GM12873 (cell line): ENCODE measurements around the gene RFTN1.

ENCODE experiments used
- TF ChIP-seq, protein P1 (sequence below): IDR thresholded peaks from 2 replicates; pipeline ENCODE4 v1.5.1; 2012; ENCODE audit warnings: low read depth, mild to moderate bottlenecking, moderate library complexity, low read length, control low read depth; ENCODE audit not compliant: insufficient read depth; ENCODE audit errors: missing control alignments

Gene RFTN1

GRCh38 chr3:16514755-16515353, 1.4 kb upstream of the RFTN1 start:
- TF ChIP-seq, protein P1, sequence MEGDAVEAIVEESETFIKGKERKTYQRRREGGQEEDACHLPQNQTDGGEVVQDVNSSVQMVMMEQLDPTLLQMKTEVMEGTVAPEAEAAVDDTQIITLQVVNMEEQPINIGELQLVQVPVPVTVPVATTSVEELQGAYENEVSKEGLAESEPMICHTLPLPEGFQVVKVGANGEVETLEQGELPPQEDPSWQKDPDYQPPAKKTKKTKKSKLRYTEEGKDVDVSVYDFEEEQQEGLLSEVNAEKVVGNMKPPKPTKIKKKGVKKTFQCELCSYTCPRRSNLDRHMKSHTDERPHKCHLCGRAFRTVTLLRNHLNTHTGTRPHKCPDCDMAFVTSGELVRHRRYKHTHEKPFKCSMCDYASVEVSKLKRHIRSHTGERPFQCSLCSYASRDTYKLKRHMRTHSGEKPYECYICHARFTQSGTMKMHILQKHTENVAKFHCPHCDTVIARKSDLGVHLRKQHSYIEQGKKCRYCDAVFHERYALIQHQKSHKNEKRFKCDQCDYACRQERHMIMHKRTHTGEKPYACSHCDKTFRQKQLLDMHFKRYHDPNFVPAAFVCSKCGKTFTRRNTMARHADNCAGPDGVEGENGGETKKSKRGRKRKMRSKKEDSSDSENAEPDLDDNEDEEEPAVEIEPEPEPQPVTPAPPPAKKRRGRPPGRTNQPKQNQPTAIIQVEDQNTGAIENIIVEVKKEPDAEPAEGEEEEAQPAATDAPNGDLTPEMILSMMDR, result no peak

- TF ChIP-seq, protein P1, result no peak
Measured at GRCh38 chr3:16514021-16514700, 662 bp upstream of the RFTN1 start.

DNA sequence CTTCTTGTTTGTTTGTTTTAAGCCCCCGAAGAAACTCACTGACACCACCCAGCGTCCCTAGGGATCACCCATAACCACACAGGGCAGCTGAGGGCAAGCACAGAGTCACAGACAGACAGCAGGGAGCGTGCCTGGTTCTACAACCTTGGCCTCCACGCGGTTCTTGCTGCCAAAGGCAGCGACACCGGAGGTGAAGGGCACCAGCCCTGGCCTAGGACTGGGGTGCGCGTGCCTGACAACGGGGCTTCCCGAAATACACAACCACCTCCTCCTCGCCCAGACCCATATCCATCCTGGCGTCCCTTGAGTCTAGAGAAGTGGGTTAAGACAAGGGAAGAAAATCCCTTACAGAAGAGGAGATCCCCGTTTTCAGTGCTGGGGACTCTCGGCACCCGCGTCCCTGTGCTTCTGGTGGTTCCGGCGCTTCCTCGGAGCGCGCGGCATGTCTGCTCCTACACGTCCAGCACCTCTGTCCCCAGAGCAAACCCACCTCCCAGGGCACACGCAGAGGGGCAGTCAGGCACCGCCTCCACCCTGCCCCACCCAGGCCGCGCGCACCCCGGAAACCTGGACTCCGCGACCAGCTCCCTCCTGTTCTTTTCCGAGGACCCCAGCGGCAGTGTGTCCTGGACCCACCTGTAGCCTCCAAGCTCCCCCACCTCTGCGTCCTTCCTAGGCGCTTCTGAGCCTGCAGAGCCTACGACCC, 911 bp downstream of the RFTN1 start:
- TF ChIP-seq, protein P1, result no peak

DNA sequence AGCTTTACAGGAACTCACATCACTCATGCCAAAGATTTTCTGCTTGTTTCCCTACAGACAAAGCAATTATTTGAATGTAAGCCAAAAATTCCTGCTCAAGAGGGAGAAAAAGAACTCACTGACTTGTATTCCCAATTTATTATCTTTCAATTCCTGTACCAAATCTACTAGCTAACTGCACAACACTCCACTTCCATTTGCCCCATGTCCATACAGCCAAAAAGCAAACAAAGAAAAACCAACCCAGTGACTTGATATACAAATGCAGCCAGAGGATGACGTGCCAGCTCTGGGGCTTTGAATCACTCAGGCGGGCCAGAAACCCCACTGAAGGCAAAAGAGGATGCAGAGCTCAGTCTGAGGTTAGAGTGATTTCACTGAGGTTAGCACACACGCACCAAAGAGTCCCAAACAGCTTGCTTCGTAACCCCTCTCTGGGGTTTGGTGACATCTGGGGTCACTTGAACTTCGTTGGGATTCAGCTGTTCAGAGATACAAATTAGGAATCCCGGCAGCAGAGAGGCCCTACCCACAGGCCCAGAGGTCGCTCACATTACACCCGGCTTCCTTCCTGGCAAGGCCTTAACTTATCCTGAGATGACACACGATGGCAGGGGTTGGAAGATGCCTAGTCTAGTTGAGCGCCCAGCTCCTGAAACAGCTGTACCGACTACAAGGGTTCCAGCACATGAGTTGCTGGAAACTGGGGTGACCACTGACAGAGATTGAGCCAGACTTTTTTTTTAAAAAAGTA, 1.6 kb downstream of the RFTN1 start:
- TF ChIP-seq, protein P1, result no peak

DNA sequence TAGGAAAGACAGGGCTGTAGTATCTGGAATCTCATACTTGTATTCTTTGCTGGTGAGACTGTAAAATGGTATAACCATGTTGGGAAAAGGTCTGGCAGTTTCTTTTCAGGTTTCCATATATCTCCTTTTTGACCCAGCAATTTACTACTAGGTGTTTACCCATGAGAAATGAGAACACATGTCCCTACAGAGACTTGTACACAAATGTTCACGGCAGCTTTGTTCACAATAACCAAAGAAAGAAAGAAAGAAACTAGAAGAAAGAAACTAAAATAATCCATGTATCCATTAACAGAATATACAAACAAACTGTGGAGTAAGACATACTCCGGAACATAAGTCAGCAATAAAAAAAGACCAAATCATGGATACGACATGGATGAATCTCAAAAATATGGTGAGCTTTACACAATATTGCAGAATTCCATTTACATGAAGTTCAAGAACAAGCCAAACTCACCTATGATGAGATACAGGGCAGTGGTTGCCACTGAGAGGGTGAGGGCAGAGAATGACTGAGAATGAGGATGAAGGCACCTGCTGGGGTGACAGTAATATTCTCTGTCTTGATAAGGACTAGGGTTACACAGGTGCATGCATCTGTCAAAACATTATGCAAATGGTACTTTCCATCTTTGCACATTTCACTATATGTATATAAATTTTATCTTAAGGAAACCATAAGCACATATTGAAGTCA, 2.7 kb downstream of the RFTN1 start:
- TF ChIP-seq, protein P1, result no peak

DNA sequence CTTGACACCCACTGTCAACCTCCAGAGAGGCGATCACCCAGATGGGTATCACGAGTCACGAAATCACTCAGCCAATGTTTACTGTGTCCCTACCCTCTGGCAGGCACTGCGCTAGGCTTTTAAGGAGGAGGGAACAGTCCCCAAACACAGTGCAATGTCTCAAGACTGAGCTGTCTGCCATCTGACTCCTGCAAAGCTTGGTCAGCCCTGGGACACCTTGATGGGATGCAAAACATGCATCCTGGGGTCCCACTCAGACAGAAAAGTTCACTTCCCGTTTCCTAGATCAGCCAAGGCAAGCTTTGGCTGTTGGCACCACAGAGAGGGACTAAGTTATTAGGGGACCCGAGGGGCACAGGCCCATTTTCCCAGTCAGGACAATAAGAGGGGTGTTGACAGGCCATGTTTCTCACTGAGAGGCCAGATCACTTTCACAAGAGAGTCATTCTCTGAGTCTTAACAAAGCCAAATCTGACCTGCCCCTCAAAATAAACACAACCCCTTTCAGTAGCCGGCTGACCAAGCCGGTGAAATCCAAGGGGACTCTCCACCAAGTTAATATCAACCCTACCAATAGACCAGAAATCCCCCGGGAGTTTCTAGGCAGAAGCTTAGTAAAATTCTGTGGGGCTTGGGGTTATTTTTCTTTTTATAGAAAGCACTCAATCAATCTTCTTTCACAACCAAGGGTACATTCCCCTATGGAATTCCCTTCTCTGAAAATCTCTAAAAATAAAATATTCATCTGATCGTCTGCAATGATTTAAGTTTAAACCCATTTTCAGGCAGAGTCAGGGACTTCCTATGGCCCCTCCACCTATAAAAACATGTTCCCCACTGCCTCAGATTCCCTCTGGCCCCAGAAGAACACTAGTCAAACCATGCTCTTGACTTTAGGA, 3.5 kb downstream of the RFTN1 start:
- TF ChIP-seq, protein P1, result no peak
